HepG2 (cell line): ENCODE measurements around the gene ARFGEF2. TPM values are rescaled to one million over a fixed set of nuclear protein-coding genes. Genes with fewer than 3 reads are reported as not detected.
A peak's percentile ranks its signal among the peaks of the same experiment; 100 is the strongest.

Source experiments
- ATF4 ChIP-seq, 2 experiments: fragments of 450-650 bp in 1 of 2; sonication (generic) in 1 of 2; formaldehyde crosslinking; IDR thresholded peaks; 2 replicates each; pipeline versions ENCODE4 v1.5.0 to v1.8.0; 2020 to 2022; ENCODE audit warnings: mild to moderate bottlenecking in 1 of 2, missing genetic modification reagents in 1 of 2
- BHLHE40 ChIP-seq: IDR thresholded peaks from 2 replicates; pipeline ENCODE4 v1.6.1; 2011; ENCODE audit warnings: low read length, improper control_type of control experiment
- CHD2 ChIP-seq: IDR thresholded peaks from 2 replicates; pipeline ENCODE4 v1.6.1; 2011; ENCODE audit warnings: low read depth, low read length, improper control_type of control experiment
- ELF3 ChIP-seq: IDR thresholded peaks from 2 replicates; pipeline ENCODE4 v1.6.1; 2016; ENCODE audit warnings: missing genetic modification reagents, missing compliant biosample characterization
- GZF1 ChIP-seq: sonication (generic); formaldehyde crosslinking; IDR thresholded peaks from 2 replicates; pipeline ENCODE4 v1.5.1; 2020; ENCODE audit warnings: mild to moderate bottlenecking, missing genetic modification reagents
- JUNB ChIP-seq: sonication (generic); formaldehyde crosslinking; IDR thresholded peaks from 2 replicates; pipeline ENCODE4 v1.8.0; 2022; ENCODE audit warnings: missing genetic modification reagents, mild to moderate bottlenecking, borderline replicate concordance
- KAT8 ChIP-seq: IDR thresholded peaks from 2 replicates; pipeline ENCODE4 v1.6.1; 2016; ENCODE audit warnings: missing genetic modification reagents, missing compliant biosample characterization
- KLF6 ChIP-seq: IDR thresholded peaks from 2 replicates; pipeline ENCODE4 v1.8.0; 2016; ENCODE audit warnings: missing biosample characterization, missing genetic modification reagents
- MATR3 ChIP-seq: sonication (generic); formaldehyde crosslinking; IDR thresholded peaks from 2 replicates; pipeline ENCODE4 v1.4.0; 2020; ENCODE audit warnings: missing genetic modification reagents
- MEF2D ChIP-seq: sonication (generic); formaldehyde crosslinking; IDR thresholded peaks from 2 replicates; pipeline ENCODE4 v1.5.1; 2020; ENCODE audit warnings: mild to moderate bottlenecking, missing genetic modification reagents
- MNT ChIP-seq: fragments of 450-650 bp; IDR thresholded peaks from 2 replicates; pipeline ENCODE4 v1.6.1; 2016
- PBX3 ChIP-seq: sonication (generic); formaldehyde crosslinking; IDR thresholded peaks from 2 replicates; pipeline ENCODE4 v1.8.1; 2023; ENCODE audit warnings: missing genetic modification reagents, inconsistent platforms, borderline replicate concordance
- POLR2A ChIP-seq, 2 experiments: IDR thresholded peaks; 2 replicates each; pipeline ENCODE4 v1.6.1; 2011; ENCODE audit warnings: low read depth in 2 of 2, low read length in 2 of 2, mild to moderate bottlenecking in 1 of 2, moderate library complexity in 1 of 2; ENCODE audit not compliant: insufficient read depth in 1 of 2
- SATB2 ChIP-seq: sonication (generic); formaldehyde crosslinking; IDR thresholded peaks from 2 replicates; pipeline ENCODE4 v1.5.0; 2020; ENCODE audit warnings: missing genetic modification reagents
- YEATS4 ChIP-seq: sonication (generic); formaldehyde crosslinking; IDR thresholded peaks from 2 replicates; pipeline ENCODE4 v1.4.0; 2020; ENCODE audit warnings: missing genetic modification reagents, borderline replicate concordance
- ZBTB21 ChIP-seq: sonication (generic); formaldehyde crosslinking; IDR thresholded peaks from 2 replicates; pipeline ENCODE4 v1.4.0; 2020; ENCODE audit warnings: missing genetic modification reagents
- ZGPAT ChIP-seq: IDR thresholded peaks from 2 replicates; pipeline ENCODE4 v1.6.1; 2016; ENCODE audit warnings: mild to moderate bottlenecking
- ZMYM4 ChIP-seq: sonication (generic); formaldehyde crosslinking; IDR thresholded peaks from 2 replicates; pipeline ENCODE4 v1.8.1; 2023; ENCODE audit warnings: mild to moderate bottlenecking, missing genetic modification reagents
- ZNF180 ChIP-seq: sonication (generic); formaldehyde crosslinking; IDR thresholded peaks from 2 replicates; pipeline ENCODE4 v1.4.0; 2020; ENCODE audit warnings: low read depth, missing genetic modification reagents, borderline replicate concordance
- ZNF224 ChIP-seq: sonication (generic); formaldehyde crosslinking; IDR thresholded peaks from 2 replicates; pipeline ENCODE4 v1.5.0; 2020; ENCODE audit warnings: mild to moderate bottlenecking, missing genetic modification reagents
- ZNF317 ChIP-seq: sonication (generic); formaldehyde crosslinking; IDR thresholded peaks from 2 replicates; pipeline ENCODE4 v1.5.0; 2020; ENCODE audit warnings: mild to moderate bottlenecking, missing genetic modification reagents
- ZNF333 ChIP-seq: sonication (generic); formaldehyde crosslinking; IDR thresholded peaks from 2 replicates; pipeline ENCODE4 v1.4.0; 2020; ENCODE audit warnings: mild to moderate bottlenecking, missing genetic modification reagents, borderline replicate concordance
- ZNF33B ChIP-seq: sonication (generic); formaldehyde crosslinking; IDR thresholded peaks from 2 replicates; pipeline ENCODE4 v1.5.1; 2020; ENCODE audit warnings: mild to moderate bottlenecking, missing genetic modification reagents
- ZNF343 ChIP-seq: sonication (generic); formaldehyde crosslinking; IDR thresholded peaks from 2 replicates; pipeline ENCODE4 v1.4.0; 2020; ENCODE audit warnings: mild to moderate bottlenecking, missing genetic modification reagents
- ZNF549 ChIP-seq: sonication (generic); formaldehyde crosslinking; IDR thresholded peaks from 2 replicates; pipeline ENCODE4 v1.5.0; 2020; ENCODE audit warnings: missing genetic modification reagents
- ZNF644 ChIP-seq: IDR thresholded peaks from 2 replicates; pipeline ENCODE4 v1.6.1; 2016; ENCODE audit warnings: low read depth
- ZNF780A ChIP-seq: sonication (generic); formaldehyde crosslinking; IDR thresholded peaks from 2 replicates; pipeline ENCODE4 v1.8.0; 2022; ENCODE audit warnings: mild to moderate bottlenecking, missing genetic modification reagents, moderate library complexity
- ZNF782 ChIP-seq: sonication (generic); formaldehyde crosslinking; IDR thresholded peaks from 2 replicates; pipeline ENCODE4 v1.4.0; 2020; ENCODE audit warnings: missing genetic modification reagents, mild to moderate bottlenecking, borderline replicate concordance
- ZZZ3 ChIP-seq: sonication (generic); formaldehyde crosslinking; IDR thresholded peaks from 2 replicates; pipeline ENCODE4 v1.4.0; 2020; ENCODE audit warnings: missing genetic modification reagents, mild to moderate bottlenecking, borderline replicate concordance
- polyA plus RNA-seq, 8 experiments: library from polyadenylated mRNA; depleted of rRNA in 3 of 8; stranded (reverse) in 7 of 8; unstranded in 1 of 8; fragments of >200 nt; fragmentation: Illumina TruSeq in 4 of 8; extraction: Trizol in 4 of 8; gene quantifications; 2 replicates each; pipeline versions ENCODE4 v1.2.1 to v1.2.3, GENCODE V29; 2011 to 2016; ENCODE audit warnings: low read depth in 4 of 8, missing spikeins in 1 of 8, mixed read lengths in 1 of 8; ENCODE audit not compliant: insufficient read depth in 1 of 8
- total RNA-seq, 5 experiments: library from RNA; depleted of rRNA; stranded (reverse); fragments of >200 nt; fragmentation: Illumina TruSeq; extraction: Trizol; gene quantifications; 2 replicates each; pipeline ENCODE4 v1.2.3, GENCODE V29; 2016; ENCODE audit warnings: low read depth in 1 of 5

The ARFGEF2 gene
- total and polyA plus RNA-seq, 2 of the 13 experiments (the other 11 are each of a cell fraction or from before 2014, with no cell fraction given), result 44.0 to 60.8 TPM

- TF ChIP-seq ZNF317 (no peak), ZZZ3 (CRISPR knock-in tag) (no peak), MNT (no peak), ZNF224 (CRISPR knock-in tag) (no peak), CHD2 (no peak), BHLHE40 (no peak), SATB2 (CRISPR knock-in tag) (no peak), ZBTB21 (no peak), ZNF343 (CRISPR knock-in tag) (no peak), ATF4 (CRISPR knock-in tag; IDR thresholded peaks at IDR 0.05) (peak in 1 of 2 experiments; percentile 98; a peak in 2 of 4 replicates), ZGPAT (CRISPR knock-in tag) (peak; percentile 85), POLR2A (IDR thresholded peaks at IDR 0.05; ENCODE audit: insufficient read depth in 1 of 2, low read depth in 2 of 2, low read length in 2 of 2) (peak in 1 of 2 experiments; percentile 58; a peak in 1 of 4 replicates), KLF6 (peak; percentile 91), ZNF549 (CRISPR knock-in tag) (no peak), ZNF644 (CRISPR knock-in tag) (0 out of 2 replicates have a peak, but pooled peaks have one; percentile 67), ELF3 (CRISPR knock-in tag) (no peak), ZNF782 (CRISPR knock-in tag) (0 out of 2 replicates have a peak, but pooled peaks have one; percentile 37), MATR3 (CRISPR knock-in tag) (no peak), ZMYM4 (CRISPR knock-in tag) (peak; percentile 16; the same call in 1 of the 2 replicates), JUNB (CRISPR knock-in tag) (no peak), KAT8 (CRISPR knock-in tag) (peak; percentile 39), GZF1 (CRISPR knock-in tag) (no peak), ZNF333 (no peak), PBX3 (CRISPR knock-in tag) (no peak), ZNF33B (CRISPR knock-in tag) (0 out of 2 replicates have a peak, but pooled peaks have one; percentile 55), YEATS4 (CRISPR knock-in tag) (no peak; the same call in 1 of the 2 replicates), ZNF780A (no peak), MEF2D (CRISPR knock-in tag) (no peak), ZNF180 (CRISPR knock-in tag) (no peak)
Measured at GRCh38 chr20:48923149-48923718, 1.7 kb downstream of the ARFGEF2 start (continued).
